Stimulated activated CD4-positive, alpha-beta T cell treated with anti-CD3 and anti-CD28 coated beads, Interleukin-12 subunit alpha, Interleukin-12 subunit beta, amount 100 ng/mL, for 4 hours (primary cell): ENCODE measurements around the gene ATF6.
"Not testable (repeated sequence)": the region's sequence is repeated elsewhere in the genome, so short reads cannot be mapped to it uniquely, and the experiment has no call there.

Source experiments
- DNase-seq: peaks from one replicate; pipeline ENCODE4 v3.0.0-alpha.2; 2020

Gene ATF6

GRCh38 chr1:161782886-161783285 is 16.8 kb downstream of the ATF6 start:
- DNase-seq: no peak

- no peak for DNase-seq
Observed at GRCh38 chr1:161784968-161785367, 18.8 kb downstream of the ATF6 start.

GRCh38 chr1:161787355-161787754 is 21.2 kb downstream of the ATF6 start:
- DNase-seq: no peak

- DNase-seq: no peak
Observed at GRCh38 chr1:161790587-161791317, 24.6 kb downstream of the ATF6 start.

- DNase-seq: no peak
Observed at GRCh38 chr1:161791904-161792655, 26.0 kb downstream of the ATF6 start.

GRCh38 chr1:161792740-161793139 is 26.6 kb downstream of the ATF6 start:
- DNase-seq: no peak

GRCh38 chr1:161799792-161800191 is 33.7 kb downstream of the ATF6 start:
- DNase-seq: no peak

- DNase-seq: no peak
Observed at GRCh38 chr1:161801955-161802354, 35.8 kb downstream of the ATF6 start.

- DNase-seq: no peak
Observed at GRCh38 chr1:161803181-161803580, 37.1 kb downstream of the ATF6 start.

- DNase-seq: no peak
Observed at GRCh38 chr1:161805399-161806197, 39.5 kb downstream of the ATF6 start.

GRCh38 chr1:161809202-161809601 is 43.1 kb downstream of the ATF6 start:
- not testable (repeated sequence) for DNase-seq

- DNase-seq: not testable (repeated sequence)
Observed at GRCh38 chr1:161809656-161810055, 43.5 kb downstream of the ATF6 start.

- no peak for DNase-seq
Observed at GRCh38 chr1:161810780-161811179, 44.7 kb downstream of the ATF6 start.

GRCh38 chr1:161816201-161816600 is 50.1 kb downstream of the ATF6 start:
- DNase-seq: no peak

- DNase-seq: no peak
Observed at GRCh38 chr1:161817176-161817730, 51.1 kb downstream of the ATF6 start.

GRCh38 chr1:161820914-161821313 is 54.8 kb downstream of the ATF6 start:
- DNase-seq: no peak

GRCh38 chr1:161824618-161825017 is 58.5 kb downstream of the ATF6 start:
- no peak for DNase-seq

- no peak for DNase-seq
Observed at GRCh38 chr1:161825831-161826230, 59.7 kb downstream of the ATF6 start.

GRCh38 chr1:161826478-161826877 is 60.4 kb downstream of the ATF6 start:
- no peak for DNase-seq

- no peak for DNase-seq
Observed at GRCh38 chr1:161827786-161828185, 61.7 kb downstream of the ATF6 start.

- not testable (repeated sequence) for DNase-seq
Observed at GRCh38 chr1:161832299-161832907, 66.3 kb downstream of the ATF6 start.

- no peak for DNase-seq
Observed at GRCh38 chr1:161834967-161835550, 68.9 kb downstream of the ATF6 start.
